ENCODE data around the gene STIL.

STIL gene

DNA sequence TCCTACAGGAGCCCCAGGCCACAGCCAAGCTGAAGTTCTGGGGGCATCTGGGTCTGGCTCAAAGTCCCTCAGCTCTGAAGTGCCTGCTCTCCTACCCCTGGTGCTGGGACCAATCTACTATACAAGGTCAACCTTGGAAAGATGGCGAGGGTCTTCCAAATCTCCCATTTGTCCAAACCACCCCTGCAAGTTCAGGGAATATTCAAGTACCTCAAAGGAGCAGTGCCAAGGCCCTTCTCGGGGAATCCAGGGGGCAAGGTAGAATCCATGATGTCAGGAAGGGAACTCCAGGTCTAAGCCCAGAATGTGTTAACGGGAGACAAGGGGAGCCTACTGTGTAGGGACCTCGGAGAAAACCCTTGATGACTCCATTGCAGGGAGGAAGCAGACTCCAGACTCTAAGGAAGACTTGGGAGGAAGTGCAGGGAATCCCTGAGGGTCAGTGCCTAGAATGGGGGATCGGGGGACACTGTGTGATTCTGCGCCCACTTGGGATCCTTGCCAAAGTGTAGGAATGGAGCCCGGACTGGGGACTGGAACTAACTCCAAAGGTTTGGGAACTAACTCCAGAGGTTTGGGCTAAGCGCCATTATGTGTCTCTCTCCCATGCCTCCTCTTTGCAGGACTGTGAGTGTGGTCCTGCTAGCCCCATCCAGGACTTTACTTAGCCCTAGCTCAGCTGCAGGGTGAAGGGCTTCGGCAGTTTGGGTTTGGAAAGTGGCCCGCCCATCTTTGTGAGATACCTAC is 90.6 kb downstream of the STIL start:
- no peaks in the 10 kb centered on the region for H3K9me3 Mint-ChIP-seq
- H3K4me3 Mint-ChIP-seq = no peak overlapping the region
- H3K4me1 Mint-ChIP-seq = peaks cover 8% of the 10 kb centered on the region
- no peaks in the 10 kb centered on the region for H3K27me3 Mint-ChIP-seq
- H3K27ac Mint-ChIP-seq = no peak overlapping the region
- ATAC-seq (no peak), DNase-seq (no peak)

DNA sequence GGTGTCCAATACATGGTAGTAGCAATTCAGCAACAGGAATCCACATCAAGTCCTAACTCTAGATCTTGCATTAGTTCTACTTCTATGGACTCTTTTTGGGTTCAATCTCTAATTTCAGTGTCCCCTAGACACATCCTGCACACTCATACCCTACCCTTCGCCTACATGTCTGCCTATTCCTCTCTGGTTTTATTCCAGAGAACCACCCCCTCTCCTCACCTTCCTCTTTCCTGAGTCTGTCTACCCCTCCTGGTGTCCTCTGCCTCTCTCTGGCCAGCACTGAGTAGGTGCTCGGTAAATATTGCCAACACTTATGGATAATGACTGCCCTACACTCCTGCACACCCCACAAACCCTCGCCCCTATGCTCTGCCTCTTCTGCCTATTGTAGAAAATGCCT is 91.5 kb downstream of the STIL start:
- H3K4me3 Mint-ChIP-seq = no peak overlapping the region
- H3K9me3 Mint-ChIP-seq = no peaks in the 10 kb centered on the region
- no peak overlapping the region for H3K27ac Mint-ChIP-seq
- ATAC-seq = no peak
- no peak for DNase-seq
- H3K27me3 Mint-ChIP-seq = no peaks in the 10 kb centered on the region
- H3K4me1 Mint-ChIP-seq = peaks cover 8% of the 10 kb centered on the region

DNA sequence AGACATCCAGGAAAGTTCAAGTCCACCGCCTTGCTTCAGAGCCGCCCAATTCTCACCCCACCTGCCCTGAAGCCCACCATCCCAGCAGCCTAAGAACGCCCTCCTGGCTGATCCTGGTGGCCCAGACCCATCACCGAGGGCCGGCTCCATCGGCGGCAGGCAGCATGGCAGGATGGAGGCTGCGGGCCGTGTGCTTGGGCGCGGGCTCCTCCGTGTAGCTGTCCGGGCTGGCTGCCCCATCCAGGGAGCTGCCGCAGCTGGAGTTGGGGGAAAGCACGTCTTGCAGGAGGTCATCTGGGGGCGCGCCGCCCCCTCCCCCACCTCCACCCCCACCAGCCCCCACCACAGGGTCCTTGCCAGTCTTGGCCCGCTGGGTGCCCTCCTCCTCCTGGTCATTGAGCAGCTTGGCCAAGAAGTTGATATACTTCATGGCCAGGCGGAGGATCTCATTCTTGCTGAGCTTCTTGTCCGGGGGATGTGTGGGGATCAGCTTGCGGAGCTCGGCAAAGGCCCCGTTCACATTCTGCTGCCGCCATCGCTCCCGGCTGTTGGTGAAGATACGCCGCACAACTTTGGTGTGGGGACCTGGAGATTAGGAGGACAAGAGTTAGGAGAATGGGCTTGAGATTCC is 94.2 kb downstream of the STIL start:
- H3K27me3 Mint-ChIP-seq = no peaks in the 10 kb centered on the region
- DNase-seq (no peak), ATAC-seq (no peak)
- H3K4me3 Mint-ChIP-seq = no peak overlapping the region
- no peak overlapping the region for H3K27ac Mint-ChIP-seq
- H3K4me1 Mint-ChIP-seq = no peaks in the 10 kb centered on the region
- no peaks in the 10 kb centered on the region for H3K9me3 Mint-ChIP-seq

DNA sequence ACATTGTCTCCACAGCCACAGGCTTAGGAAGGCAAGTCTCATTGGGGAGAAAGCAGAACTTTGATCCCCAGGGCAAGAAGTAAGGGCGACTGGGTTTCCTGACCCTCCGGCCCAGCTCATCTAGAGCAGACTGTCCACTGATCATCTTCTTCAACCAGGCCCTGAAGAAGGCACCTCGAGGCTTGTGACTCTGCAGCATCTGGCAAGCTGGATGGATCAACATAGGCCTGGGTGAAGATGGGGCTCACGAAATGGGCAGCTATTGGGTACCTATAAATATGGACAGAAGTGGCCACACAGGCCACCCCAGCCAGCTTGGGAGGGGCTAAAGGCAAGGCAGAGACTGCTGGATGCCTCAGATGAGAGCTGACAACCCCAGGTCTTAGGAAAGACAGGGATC is 94.9 kb downstream of the STIL start:
- Mint-ChIP-seq H3K4me1 (no peaks in the 10 kb centered on the region), H3K27ac (no peak overlapping the region), H3K9me3 (no peaks in the 10 kb centered on the region), H3K27me3 (no peaks in the 10 kb centered on the region), H3K4me3 (no peak overlapping the region)
- ATAC-seq = no peak
- no peak for DNase-seq

DNA sequence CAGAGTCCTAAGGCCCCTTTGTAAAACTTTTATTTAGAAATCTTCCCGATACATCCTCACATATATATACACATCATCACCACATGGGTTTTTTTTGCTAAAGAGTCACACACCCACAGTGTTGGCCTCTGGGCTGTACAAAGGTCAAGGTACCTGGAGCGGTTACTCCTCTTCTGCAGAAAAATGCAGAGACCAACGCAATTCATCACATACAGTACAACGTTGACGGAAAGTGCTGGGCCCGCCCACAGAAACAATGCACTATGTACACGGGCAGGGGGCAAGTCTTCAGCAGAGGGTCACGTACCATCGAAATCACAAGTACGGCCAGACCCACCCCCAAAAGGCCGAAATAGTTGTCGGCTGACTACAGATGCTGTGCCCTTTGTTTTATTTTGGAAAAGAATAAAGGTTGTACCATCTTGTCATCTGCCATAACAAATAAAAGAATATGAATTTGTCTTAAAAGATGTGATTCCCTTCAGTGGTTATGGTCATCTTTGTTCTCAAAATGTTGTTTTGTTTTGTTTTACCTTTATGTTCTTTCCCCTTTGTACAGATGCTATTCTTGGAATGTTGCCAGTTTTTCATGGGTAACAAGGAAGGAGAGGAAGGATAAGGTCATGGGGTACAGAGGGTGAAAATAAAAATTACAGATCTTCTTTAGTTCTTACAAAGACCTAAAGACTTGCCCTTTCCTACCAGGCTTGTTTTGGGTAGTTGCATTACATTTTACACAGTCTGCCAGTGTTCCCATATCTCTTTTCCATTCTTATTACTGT is 97.5 kb downstream of the STIL start:
- no peaks in the 10 kb centered on the region for H3K4me1 Mint-ChIP-seq
- H3K27me3 Mint-ChIP-seq = no peaks in the 10 kb centered on the region
- no peaks in the 10 kb centered on the region for H3K9me3 Mint-ChIP-seq
- DNase-seq (no peak), ATAC-seq (no peak)
- no peak overlapping the region for H3K4me3 Mint-ChIP-seq
- no peak overlapping the region for H3K27ac Mint-ChIP-seq

DNA sequence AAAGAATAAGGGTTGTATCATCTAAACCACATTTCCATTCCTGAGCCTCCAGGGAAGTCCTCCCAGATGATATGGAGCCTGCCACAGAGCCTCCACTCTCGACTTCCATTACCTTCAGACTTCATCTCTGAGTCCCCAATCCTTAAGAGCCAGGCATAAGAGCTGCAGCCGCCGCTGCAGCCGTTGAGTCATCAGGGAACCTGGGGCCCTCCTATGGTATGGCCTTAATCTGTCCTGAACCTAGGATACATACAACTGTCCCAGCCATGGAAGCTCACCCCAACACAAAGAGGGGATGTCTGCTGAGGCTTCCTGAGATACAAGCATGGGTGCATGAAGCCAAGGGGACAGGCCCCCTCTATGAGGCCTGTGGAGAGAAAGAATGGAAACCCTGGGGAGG is 98.2 kb downstream of the STIL start:
- H3K27ac Mint-ChIP-seq = no peak overlapping the region
- H3K4me1 Mint-ChIP-seq = no peaks in the 10 kb centered on the region
- no peak overlapping the region for H3K4me3 Mint-ChIP-seq
- H3K27me3 Mint-ChIP-seq = no peaks in the 10 kb centered on the region
- no peaks in the 10 kb centered on the region for H3K9me3 Mint-ChIP-seq
- ATAC-seq = no peak
- no peak for DNase-seq

DNA sequence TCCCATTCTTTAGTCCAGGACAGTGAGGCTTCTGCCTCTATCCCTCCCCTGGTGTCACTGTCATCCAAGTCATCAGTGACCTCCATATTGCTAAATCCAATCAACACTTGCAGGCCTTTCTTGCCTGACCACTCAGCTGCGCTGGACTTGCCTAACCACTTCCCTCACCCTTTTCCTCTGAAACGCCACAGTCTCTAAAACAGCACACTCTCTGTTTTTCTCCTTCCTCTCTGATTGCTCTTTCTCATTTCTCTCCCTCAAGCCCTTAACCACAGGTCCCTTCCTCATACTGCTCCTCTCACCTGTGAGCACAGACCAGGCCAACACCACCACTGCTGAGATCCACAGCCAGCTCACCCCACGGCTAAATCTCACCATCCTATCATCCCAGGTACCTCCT is 99.4 kb downstream of the STIL start:
- DNase-seq = no peak
- ATAC-seq = no peak
- no peaks in the 10 kb centered on the region for H3K27me3 Mint-ChIP-seq
- no peaks in the 10 kb centered on the region for H3K9me3 Mint-ChIP-seq
- H3K4me3 Mint-ChIP-seq = no peak overlapping the region
- H3K4me1 Mint-ChIP-seq = no peaks in the 10 kb centered on the region
- H3K27ac Mint-ChIP-seq = no peak overlapping the region

DNA sequence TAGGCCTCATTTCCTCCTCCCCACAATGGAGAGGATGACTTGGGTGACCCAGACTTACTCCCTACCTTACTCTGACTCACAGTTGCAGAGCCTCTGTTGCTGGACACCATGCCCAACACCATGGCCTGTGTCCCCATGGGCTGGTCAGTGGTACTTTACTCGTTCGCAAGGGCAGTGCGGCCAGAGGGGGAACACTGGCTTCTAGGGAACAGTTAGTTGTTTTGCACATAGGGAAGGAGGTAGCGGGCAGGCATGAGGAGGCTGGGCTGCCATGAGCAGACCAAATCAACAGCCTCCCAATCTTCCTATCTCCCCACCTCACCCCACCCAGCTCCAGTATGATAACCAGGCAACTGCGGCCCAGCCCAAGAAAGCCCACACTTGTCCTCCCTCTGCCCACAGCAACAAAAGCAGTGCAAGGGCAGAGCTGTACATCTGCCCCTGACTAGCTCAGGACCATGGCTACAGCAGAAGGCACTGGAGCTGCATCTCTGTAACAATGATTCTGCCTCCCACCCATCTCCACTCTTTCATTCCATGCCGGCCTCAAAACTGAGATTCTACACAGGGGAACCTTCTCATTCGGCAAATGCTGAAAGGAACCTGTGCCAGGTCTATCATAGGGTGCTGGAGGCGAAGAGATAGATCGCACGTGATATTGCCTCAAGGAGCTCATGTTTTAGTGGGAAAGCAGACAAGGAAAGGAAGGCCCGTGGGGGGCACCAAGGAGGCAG is 100.5 kb downstream of the STIL start:
- H3K27me3 Mint-ChIP-seq = peaks cover 8% of the 10 kb centered on the region
- no peaks in the 10 kb centered on the region for H3K4me1 Mint-ChIP-seq
- no peak overlapping the region for H3K4me3 Mint-ChIP-seq
- no peaks in the 10 kb centered on the region for H3K9me3 Mint-ChIP-seq
- ATAC-seq (no peak), DNase-seq (no peak)
- no peak overlapping the region for H3K27ac Mint-ChIP-seq

DNA sequence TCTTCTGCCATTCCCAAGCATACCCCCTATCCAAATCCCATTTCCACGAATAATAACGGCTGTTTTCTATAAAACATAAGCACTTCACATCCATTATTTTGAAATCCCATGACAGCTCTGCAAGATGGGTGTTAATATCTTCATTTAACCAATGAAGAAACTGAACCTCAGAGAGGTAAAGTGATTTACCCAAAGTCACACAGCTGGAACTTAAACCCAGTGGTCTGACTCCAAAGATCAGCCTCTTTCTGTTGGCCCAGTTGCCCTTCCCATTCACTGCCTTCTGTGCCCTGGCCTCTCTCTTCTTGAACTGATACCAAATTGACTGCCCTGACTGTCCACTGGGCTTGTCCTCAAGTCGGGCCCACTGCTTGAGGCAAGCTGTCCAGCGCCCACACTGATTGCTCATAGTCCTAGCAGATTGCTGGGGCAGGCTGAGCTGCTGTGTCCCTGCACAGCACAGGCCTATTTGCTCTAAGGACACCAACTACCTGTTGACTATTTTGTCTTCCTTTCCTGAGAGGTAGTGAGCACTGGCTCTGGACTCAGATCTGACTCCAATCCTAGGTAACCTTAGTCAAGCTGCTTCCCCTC is 101.2 kb downstream of the STIL start:
- no peak overlapping the region for H3K4me3 Mint-ChIP-seq
- H3K27me3 Mint-ChIP-seq = peaks cover 8% of the 10 kb centered on the region
- H3K4me1 Mint-ChIP-seq = no peaks in the 10 kb centered on the region
- DNase-seq = no peak
- H3K27ac Mint-ChIP-seq = no peak overlapping the region
- no peaks in the 10 kb centered on the region for H3K9me3 Mint-ChIP-seq
- no peak for ATAC-seq

DNA sequence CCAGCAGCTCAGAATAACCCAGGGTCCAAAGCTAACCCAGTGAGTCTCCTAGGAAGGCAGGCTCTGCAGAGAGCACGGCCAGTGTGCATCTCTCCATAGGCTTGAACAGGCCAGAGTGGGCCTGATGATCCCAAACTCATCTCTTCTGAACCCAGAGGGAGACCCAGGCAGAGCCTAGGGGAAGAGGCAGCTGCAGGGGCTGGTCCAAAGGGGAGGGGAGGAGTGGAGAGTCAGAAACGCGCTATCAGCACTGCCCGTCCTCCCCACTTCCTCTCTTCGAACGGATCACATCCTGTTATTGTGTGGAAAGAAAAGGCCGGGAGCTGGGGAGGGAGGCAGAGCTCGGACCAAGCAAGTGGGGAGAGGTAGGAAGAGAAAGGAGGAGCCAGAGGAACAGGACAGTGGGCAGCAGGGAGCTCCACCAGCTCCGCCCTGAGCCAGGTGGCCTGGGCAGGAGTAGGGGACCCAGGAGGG is 102.1 kb downstream of the STIL start:
- peaks cover 8% of the 10 kb centered on the region for H3K27me3 Mint-ChIP-seq
- ATAC-seq (no peak), DNase-seq (no peak)
- H3K4me1 Mint-ChIP-seq = no peaks in the 10 kb centered on the region
- H3K4me3 Mint-ChIP-seq = no peak overlapping the region
- H3K27ac Mint-ChIP-seq = peak overlapping the region; percentile 28 to 77
- H3K9me3 Mint-ChIP-seq = no peaks in the 10 kb centered on the region

DNA sequence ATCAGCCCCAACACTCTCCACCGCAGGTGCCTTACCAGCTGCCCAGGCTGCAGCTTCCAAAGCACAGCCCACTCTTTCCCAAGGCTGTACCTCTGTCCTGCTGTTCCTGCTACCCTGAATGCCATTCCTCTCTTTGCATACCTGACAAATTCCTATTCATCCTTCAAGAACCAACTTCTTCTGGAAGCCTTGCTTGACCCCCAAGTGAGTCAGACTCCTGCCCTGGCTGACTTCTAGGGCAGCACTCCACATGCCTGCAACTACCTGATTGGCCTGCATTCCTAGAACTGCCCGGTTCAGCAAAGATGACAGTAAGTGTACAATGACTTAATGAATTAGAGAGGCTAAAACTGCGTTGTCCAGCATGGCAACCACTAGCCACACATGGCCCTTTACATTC is 103.3 kb downstream of the STIL start:
- ATAC-seq (no peak), DNase-seq (no peak)
- Mint-ChIP-seq H3K27me3 (peaks cover 12% of the 10 kb centered on the region), H3K4me1 (no peaks in the 10 kb centered on the region), H3K27ac (no peak overlapping the region), H3K4me3 (no peak overlapping the region), H3K9me3 (no peaks in the 10 kb centered on the region)

DNA sequence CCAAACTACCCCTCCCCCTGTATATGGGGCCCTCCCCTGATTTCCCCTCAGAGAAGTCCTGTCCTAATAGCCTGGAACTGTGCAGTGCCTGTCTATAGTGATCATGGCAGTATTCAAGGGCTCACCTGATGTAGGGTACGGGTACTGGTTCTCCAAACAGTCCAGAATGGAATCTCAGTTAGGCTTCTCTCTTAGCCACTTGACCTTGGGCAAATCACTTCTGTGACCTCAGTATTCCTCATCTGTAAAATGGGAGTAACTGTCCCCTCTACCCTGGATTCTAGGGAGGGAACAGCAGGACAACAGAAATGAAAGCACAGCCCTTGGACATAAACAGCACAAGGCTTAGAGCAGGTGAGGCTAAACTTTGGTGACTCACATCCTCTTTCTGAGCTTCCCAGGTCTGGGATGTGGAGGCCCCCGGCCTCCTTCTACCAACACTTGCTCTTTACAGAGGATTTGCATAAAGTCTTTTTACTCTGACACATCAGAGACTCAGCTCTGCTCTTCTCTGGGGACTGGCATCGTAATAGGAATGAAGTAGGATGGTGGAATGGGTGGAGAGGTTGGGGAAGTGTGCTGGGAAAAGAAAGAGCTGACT is 104.1 kb downstream of the STIL start:
- H3K4me1 Mint-ChIP-seq = no peaks in the 10 kb centered on the region
- no peak for ATAC-seq
- no peak for DNase-seq

DNA sequence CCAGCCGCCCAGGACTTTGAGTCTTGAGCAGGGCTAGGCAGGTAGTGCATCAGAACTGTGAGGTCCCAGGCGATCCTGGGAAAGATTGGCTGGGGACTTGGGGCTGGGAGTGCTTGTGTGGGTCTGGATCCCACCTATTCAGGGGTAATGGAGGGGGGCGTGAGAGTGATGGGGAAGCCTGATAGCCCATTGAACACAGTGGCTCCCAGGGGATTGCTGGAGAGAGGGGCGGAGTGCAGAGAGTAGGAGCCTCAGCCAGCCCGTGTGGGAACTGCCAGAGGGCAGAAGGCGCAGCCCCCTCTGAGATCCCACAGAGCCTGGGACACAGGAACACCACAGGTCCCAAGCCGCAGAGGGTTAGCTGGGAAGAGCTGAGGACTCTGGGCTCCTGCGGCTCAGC is 104.9 kb downstream of the STIL start:
- Mint-ChIP-seq H3K4me1 (no peaks in the 10 kb centered on the region), H3K4me3 (no peak overlapping the region), H3K27me3 (peaks cover 23% of the 10 kb centered on the region), H3K9me3 (no peaks in the 10 kb centered on the region), H3K27ac (no peak overlapping the region)
- DNase-seq = no peak
- no peak for ATAC-seq

More for the DNA sequence above, 104.1 kb downstream of the STIL start:
- Mint-ChIP-seq H3K27me3 (peaks cover 16% of the 10 kb centered on the region), H3K4me3 (no peak overlapping the region), H3K27ac (no peak overlapping the region), H3K9me3 (no peaks in the 10 kb centered on the region)

DNA sequence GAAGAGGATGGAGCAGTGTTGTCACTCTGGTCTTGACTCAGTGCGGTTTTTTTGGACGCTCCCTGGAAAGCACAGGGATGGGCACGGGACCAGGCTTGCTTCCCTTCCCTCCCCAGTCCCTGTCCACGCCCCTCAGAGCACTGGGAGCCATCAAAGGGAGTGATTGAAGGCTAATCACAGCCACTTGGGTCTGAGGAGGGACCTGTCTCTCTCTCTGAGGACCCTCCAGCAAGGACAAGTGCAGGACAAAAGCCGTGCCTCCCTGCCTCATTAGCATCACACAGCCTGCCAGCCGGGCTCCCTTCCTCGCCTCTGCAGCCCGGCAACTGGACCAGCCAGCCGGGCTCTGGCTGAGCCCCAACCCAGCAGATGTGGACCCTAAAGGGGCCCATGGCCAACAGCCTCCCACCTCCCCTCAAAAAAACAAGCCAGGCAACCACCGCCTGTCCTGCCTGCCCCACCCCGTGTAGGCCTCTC is 105.5 kb downstream of the STIL start:
- no peaks in the 10 kb centered on the region for H3K9me3 Mint-ChIP-seq
- no peak overlapping the region for H3K27ac Mint-ChIP-seq
- ATAC-seq = no peak
- peaks cover 29% of the 10 kb centered on the region for H3K27me3 Mint-ChIP-seq
- no peak for DNase-seq
- H3K4me3 Mint-ChIP-seq = no peak overlapping the region
- H3K4me1 Mint-ChIP-seq = no peaks in the 10 kb centered on the region
